ENCODE results near the gene OR13J1.

The OR13J1 gene

GRCh38 chr9:35856882-35857281 lies 13.3 kb downstream of the OR13J1 start:
- no peak for DNase-seq

GRCh38 chr9:35856206-35856605 lies 14.0 kb downstream of the OR13J1 start:
- DNase-seq, result no peak

- DNase-seq, result no peak
Observed at GRCh38 chr9:35854091-35854762, 16.0 kb downstream of the OR13J1 start.

GRCh38 chr9:35852876-35853865 lies 17.0 kb downstream of the OR13J1 start:
- DNase-seq, result no peak

GRCh38 chr9:35852267-35852815 lies 17.9 kb downstream of the OR13J1 start:
- DNase-seq, result no peak

GRCh38 chr9:35847792-35848572 lies 22.2 kb downstream of the OR13J1 start:
- no peak for DNase-seq

GRCh38 chr9:35845824-35846771 lies 24.1 kb downstream of the OR13J1 start:
- no peak for DNase-seq

GRCh38 chr9:35844628-35845270 lies 25.5 kb downstream of the OR13J1 start:
- peak; percentile 56 to 70 for DNase-seq

GRCh38 chr9:35842795-35843194 lies 27.4 kb downstream of the OR13J1 start:
- no peak for DNase-seq

- no peak for DNase-seq
Observed at GRCh38 chr9:35842020-35842745, 28.0 kb downstream of the OR13J1 start.

GRCh38 chr9:35841645-35841900 lies 28.6 kb downstream of the OR13J1 start:
- no peak for DNase-seq

GRCh38 chr9:35840881-35841644 lies 29.1 kb downstream of the OR13J1 start:
- no peak for DNase-seq

GRCh38 chr9:35839926-35840325 lies 30.3 kb downstream of the OR13J1 start:
- DNase-seq, result peak in 1 of 2 donors; percentile 16

- DNase-seq, result no peak
Observed at GRCh38 chr9:35836595-35836994, 33.6 kb downstream of the OR13J1 start.

GRCh38 chr9:35835766-35836165 lies 34.4 kb downstream of the OR13J1 start:
- DNase-seq, result no peak

GRCh38 chr9:35835216-35835632 lies 35.0 kb downstream of the OR13J1 start:
- DNase-seq, result peak in 1 of 2 donors; percentile 20

- DNase-seq, result no peak
Observed at GRCh38 chr9:35834260-35835215, 35.7 kb downstream of the OR13J1 start.

GRCh38 chr9:35832814-35833213 lies 37.4 kb downstream of the OR13J1 start:
- DNase-seq, result no peak

- DNase-seq, result no peak
Observed at GRCh38 chr9:35831040-35831439, 39.2 kb downstream of the OR13J1 start.

Measured in CD4-positive, alpha-beta T cell treated with Interleukin-4 for 1 hour (primary cell).